Activated gamma-delta T cell treated with Interleukin-2 at 50 U/mL for 16 hours (primary cell): ENCODE results near the gene LGALS9.
A peak's percentile ranks its signal among the peaks of the same experiment; 100 is the strongest.
"Not testable (repeated sequence)": the region's sequence is repeated elsewhere in the genome, so short reads cannot be mapped to it uniquely, and the experiment has no call there.

ENCODE experiments used
- DNase-seq: peaks from one replicate; pipeline ENCODE4 v3.0.0-alpha.2; 2020

The LGALS9 gene

DNA sequence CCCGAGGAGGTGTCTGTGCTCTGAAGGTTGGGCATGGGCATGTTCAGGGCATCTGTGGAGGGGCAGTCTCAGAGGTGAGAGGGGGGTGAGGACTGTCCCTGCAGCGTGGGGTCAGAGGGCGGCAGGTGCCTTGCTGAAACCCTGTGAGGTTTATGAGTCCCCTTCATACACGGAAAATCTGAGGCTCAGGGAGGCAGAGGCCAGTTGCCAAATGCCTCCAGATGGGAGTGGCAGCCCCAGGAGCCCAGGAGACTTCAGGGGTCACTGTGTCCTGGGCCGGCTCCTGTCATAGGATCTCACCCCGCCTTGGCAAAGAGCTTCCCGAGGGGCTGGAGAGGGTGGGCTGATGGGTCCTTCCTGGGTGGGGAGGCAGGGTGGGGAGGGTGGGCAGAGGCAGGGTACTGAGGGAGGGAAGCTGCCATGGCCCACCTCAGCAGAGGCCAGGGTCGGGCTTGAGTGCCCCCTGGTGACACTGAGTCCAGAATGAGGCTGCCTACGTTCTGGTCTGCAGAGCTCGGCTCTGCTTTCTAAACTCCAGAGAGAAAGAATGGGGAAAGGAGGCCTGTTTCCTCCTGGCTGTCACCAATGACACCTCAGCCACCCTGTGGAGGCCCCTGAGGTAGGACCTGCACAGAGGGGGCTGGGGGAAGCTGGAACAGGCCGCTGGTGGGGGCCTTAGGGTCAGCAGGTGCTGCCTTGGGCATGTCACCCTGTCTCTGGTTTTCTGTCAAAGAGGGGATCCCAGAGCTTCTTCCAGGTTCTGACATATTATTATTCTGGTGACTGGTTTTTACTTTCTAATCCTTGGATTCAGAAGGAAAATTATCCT, 1.1 kb downstream of the LGALS9 start:
- no peak for DNase-seq

DNA sequence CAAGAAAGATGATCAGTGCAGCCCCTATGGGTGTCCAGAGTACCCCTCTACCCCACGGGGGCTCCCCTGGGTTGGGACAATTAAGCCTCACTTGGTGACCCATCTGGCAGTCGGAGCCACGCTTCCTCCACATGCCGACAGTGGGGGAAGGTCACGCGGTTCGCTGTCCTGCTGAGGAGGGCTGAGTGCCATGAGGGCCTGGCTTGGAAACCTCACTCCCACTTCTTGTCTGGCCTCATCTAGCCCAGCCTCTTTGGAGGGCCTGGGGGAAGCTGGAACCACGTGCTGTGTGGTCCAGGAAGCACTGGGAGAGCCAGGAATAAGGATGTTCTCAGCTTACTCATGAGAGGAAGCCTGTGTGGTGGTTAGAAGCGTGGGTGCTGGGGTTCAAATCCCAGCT, 1.8 kb downstream of the LGALS9 start:
- DNase-seq = not testable (repeated sequence)

DNA sequence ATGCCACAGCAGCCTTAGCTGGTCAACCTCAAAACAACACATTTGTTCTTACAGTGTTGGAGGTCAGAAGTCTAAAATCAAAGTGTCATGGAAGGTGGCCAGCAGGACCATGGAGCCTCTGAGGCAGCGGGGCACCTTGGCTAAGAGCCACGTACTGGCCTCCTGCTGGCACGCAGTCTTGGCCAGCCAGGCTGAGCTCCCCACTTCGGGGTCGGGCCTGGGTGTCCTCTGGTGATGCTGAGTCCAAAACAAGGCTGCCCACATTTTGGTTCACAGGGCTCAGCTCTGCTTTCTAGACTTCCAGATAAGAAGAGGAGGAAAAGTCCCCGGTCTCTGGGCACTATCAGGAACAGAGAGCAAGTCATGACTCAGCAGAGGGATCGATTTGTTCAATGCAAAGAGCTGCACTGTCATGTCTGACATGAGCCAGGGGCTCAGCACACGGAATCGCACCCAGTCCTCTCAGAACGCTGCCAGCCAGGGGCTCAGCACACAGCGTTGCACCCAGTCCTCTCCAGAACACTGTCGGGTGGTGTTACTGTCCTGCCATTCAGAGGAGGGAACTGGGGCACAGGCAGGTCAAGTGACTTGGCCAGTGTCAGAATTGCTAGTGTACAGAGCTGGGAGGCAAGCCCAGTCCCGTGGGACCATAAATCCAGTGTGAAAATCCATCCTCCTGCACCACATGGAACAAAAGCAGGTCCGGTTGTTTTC, 2.5 kb downstream of the LGALS9 start:
- no peak for DNase-seq

DNA sequence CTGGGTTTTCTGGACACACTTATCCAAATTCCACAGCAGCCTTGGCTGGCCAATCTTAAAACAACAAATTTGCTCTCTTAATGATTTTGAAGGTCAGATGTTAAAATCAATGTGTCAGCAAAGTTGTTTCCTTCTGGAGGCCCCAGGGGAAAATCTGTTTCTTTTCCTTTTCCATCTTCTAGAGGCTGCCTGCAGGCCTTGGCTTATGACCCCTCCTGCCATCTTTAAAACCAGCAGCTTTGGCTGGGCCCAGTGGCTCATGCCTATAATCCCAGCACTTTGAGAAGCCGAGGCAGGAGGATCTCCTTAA, 3.0 kb downstream of the LGALS9 start:
- no peak for DNase-seq

DNA sequence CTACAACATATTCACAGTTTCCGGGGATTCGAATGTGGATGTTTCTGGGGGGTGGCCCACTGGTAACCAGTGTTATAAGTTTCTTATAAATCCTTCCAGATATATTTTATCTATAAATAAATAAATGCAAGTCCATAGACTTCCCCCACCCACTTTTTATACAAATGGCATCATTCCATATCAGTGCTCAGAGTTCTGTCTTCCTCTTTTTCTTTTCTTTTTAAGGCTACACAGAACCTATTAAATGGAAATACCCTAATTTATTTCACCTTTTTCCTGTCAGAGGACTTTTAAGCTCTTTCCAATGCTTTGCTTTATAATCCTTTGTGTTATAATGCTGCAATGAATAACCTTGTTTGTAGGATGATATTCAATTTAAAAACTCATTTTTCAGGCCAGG, 3.8 kb downstream of the LGALS9 start:
- no peak for DNase-seq

DNA sequence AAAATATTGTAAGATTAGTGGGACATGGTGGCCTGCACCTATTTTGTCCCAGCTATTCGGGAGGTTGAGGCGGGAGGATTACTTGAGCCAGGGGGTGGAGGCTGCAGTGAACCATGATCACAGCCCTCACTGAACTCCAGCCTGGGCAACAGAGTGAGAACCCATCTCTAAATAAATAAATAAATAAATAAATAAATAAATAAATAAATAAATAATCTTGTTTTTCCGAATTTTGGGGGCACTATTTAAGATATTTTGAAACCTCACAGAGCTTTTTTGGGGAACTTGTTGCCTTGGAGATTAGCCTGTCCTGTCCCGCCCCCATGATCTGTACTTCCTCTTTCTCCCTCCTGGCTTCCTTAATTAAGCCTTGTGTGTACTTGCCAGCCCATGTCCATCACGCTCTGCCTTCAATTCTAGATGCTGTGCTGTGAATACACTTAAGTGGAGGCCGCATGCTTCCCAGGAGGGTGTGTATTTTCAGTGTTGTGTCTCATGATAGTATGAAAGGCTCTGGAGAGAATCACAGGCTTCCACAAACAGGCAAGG, 4.4 kb downstream of the LGALS9 start:
- DNase-seq = no peak

DNA sequence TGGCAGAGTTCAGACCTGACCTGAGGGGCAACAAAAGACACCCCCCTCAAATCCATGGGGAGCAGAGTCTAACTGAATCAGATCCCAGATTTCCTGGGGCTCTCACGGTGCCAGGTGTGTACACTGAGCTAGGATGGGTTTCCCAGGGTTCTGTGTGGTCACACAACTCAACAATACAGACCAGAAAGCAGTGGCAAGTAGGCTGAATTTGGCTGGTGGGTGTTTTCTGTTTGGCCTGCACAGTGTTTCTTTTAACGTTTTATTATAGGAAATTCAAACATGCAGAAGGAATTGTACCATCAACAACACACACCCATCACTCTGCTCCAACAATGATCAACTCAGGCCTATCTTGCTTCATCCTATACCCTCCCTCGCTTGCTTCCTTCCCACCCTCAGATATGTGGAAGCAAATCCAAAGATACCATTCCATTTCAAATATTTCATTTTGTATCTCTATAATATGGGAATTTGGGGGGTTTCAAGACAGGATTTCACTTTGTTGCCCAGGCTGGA, 5.1 kb downstream of the LGALS9 start:
- not testable (repeated sequence) for DNase-seq

DNA sequence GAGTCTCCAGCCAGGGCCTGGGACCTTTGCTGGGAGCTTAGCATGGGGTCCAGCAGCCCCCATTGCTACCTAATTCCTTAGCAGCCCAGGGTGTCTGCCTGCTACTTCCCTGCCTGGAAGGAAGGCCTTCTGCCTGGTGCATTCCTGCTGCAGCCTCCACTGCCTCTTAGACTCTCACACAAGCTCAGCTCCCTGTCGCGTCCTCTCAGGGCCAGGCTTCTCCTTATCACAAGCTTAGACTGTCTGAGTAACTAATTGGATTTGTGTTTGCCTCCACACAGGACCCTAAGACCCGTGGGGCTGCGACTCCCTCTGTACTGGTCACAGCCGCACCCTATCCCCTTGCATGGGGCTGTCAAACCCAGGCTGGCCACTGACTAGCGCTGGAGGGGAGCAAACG, 6.8 kb downstream of the LGALS9 start:
- not testable (repeated sequence) for DNase-seq

DNA sequence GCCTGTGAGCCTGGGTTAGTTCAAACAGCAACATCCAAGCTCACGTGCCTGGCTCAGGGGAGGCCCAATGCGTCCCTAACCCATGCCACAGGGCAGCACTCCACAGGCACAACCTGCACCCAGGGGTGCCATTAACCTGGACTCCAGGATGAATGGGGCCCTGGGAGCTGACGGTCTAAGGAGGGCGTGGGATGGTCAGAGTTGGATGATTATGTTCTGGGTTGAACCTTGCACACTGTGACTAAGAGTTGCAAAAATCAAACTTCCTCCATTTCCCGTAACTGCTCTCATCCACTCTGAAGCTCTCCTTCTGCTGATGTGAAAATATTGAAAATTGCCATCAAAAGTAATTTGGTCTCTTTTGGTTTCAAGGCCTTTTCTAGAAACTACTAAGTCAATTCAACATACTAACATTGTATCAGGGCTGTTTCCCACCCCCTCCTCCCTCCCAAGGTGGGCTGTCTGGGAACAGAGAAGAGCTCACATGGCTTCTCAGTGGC, 7.5 kb downstream of the LGALS9 start:
- not testable (repeated sequence) for DNase-seq

DNA sequence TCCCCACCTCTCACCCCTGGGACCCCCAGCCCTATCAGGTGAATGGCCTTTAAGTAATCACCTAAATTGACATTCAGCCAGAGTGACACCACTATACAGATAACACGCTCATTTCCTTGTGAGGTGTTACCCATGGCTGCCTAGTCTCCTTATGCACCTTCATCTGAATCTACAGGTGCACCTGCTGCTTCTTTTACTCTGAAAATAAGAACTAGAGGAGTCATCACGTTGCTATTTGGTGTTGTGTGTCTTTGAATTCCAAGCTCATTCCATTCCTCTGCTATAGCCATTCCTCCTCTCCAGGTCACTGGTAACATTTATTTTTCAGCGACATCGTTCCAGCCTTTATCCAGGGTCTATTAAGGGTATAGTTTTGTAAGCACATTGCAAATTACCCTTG, 9.8 kb downstream of the LGALS9 start:
- no peak for DNase-seq

DNA sequence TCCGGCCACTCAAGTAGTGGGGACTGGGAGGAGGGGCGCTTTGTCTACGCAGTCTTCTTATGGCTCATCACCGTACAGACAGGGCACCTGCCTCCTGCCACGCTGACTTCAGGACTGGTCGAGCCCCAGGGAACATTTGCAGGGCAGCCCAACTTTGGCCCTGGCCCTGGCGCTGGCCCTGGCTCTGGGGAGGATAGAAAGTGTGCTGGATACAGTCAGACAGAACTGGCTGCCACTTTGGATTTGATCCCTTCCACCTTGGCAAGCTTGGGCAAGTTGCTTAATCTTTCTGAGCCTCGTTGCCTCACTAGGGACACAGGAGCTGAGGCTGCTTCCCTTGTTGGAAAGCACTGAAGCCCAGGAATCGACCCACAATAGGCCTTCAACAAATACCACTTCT, 13.6 kb downstream of the LGALS9 start:
- DNase-seq = no peak

DNA sequence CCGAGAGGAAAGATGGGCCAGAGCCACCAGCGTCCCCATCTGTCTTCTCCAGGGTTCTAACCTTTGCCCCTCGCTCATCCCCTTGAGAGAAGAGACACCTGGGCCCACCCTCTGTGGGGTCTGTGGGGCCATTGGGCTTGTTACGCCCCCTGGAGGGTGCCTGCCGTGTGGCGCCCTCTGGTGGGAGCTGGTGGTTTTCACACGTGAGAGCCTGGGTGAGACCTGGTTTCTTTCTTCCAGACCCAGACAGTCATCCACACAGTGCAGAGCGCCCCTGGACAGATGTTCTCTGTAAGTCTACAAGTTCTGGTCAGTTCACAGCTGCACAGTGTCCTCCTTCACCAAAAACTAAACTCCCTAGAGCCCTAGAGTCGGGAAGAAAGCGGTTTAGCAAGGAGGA, 14.6 kb downstream of the LGALS9 start:
- not testable (repeated sequence) for DNase-seq

DNA sequence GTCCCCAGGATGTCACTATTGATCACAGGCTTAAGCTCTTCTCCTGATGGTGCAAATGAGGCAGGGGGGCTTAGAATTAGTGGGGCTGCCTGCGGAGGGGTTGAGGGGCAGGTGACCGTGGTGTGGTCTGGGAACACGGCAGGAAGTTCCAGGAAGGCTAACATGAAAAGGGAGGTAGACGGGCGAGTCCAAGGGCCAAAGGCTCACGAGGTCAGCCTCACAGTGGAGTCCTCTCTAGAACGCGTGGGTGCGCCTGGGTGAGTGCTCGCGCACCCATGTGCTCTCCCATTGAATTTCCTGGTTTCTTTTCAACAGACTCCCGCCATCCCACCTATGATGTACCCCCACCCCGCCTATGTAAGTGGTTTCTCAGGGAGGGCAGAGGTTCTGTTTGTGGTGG, 15.2 kb downstream of the LGALS9 start:
- no peak for DNase-seq

DNA sequence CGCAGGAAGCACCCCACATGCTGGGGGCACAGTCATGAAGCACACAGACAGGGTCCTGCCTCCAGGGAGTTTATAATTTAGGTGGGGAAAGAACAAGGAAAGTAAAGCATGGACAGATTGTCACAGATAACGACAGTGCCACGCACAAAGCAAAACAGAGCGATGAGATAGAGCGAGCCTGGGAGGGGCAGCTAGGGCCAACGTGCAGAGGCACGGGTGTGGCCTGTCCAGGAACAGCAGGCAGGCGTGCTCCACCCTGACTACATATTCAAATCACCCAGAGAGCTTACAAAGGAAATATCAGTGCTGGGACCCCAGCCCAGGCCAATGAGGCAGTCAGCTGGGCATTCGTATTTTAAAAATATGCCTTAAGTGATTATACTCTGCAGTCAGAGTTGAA, 16.8 kb downstream of the LGALS9 start:
- no peak for DNase-seq

DNA sequence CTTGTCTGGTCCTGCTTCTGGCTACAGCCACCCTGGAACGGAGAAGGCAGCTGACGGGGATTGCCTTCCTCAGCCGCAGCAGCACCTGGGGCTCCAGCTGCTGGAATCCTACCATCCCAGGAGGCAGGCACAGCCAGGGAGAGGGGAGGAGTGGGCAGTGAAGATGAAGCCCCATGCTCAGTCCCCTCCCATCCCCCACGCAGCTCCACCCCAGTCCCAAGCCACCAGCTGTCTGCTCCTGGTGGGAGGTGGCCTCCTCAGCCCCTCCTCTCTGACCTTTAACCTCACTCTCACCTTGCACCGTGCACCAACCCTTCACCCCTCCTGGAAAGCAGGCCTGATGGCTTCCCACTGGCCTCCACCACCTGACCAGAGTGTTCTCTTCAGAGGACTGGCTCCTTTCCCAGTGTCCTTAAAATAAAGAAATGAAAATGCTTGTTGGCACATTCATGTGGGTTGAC, 18.2 kb downstream of the LGALS9 start:
- not testable (repeated sequence) for DNase-seq

DNA sequence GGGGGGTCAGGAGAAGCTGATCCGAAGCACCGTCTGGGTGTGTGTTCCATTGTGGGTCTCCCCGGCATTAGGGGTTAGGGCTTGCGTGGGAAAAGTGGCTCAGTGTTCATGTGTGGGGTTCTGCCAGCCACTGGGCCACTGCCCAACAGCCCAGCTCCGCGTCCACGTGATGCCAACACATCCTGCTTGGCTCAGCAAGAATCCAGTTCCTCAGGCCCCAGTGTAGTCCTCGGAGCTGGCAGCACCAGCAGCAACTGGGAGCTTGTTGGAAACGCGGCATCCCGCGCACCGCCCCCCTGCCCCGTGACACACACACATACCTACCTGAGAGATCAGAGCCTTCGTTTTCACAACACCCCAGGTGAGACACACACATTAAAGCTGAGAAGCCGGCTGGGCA, 18.9 kb downstream of the LGALS9 start:
- DNase-seq = no peak

DNA sequence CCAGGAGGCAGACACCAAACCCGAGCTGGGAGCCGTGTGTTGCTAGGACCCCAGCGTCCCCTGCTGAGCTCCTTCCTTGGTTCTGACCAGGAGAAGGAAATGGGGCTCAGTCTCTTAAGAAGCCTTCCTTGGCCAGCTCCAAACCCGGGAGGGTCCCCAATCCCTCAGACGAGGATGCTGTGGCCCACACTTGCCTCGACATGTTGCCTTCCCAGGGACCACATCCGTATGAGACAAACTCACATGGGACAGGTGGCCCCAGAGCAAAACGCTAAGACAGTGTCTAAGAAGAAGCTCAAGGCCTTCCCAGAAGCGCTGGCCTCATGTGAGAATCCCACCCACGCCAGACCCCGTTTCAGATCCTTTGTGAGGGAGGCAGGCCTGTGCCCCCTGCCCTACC, 19.8 kb downstream of the LGALS9 start:
- DNase-seq = no peak

DNA sequence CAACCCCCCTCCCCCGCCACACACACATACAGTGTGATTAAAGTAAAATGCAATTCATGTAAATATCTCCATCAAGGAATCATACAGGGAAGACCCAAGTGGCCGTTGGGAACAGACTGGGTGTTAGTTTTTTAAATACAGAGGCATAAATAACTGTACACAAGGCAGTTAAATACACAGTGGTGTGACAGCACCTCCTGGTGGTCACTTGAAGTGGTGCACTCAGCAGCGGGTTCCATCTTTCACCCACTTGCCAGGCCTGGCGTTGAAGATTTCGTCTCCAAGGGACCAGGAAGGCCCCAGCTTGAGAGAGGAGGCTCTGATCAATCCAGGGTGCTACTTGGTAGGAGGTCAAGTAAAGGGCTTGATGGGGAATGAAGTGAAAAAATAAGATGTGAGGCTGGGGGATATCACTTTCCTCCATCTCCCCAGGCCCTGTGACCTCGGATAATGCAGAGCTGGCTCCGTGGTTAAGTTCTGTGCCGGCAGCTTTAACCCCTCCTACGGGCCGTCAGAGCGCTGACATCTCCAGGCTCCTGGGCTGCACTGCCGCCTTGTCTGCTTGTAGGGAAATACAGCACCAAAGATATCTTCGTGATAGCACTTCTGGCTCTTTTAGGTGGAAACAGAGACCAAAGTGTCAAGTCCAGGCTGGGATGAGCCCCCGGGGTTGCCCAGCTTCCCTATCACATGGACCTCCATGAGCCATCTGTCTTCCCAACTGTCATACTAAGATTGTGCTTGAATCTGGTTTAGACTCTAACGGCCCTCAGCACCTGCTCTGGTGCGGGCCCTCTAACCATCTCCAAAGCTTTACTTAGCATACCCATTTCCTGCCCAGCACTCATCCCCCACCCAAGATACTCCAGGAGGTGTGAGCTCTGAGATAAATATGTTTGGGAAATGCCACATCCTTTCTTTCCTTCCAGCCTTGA, 20.7 kb downstream of the LGALS9 start:
- DNase-seq = peak; percentile 60

DNA sequence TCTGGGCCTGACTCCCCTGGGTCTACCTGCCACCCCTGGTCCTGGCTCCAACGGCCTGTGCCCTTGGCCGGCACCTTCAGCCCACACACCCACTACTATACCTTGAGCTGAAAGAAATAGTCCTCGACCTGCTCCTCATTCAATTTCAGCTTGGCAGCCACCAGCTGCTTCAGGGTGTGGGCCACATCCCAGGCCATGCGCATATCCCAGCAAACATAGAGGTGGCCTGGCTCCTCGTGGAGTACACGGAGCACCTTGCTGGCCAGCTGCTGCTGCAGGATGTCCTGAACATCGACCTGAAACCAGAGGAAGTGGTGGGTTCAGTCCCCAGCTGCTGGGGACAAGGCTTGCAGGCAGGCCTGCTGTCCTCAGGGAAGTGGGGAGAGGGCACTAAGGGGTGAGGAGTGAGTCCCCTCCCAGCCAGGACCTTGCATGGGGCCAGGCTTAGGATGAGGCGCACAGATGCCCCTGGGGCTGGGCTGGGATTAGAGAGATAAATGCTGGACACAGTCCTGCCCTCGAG, 22.5 kb downstream of the LGALS9 start:
- DNase-seq = not testable (repeated sequence)

DNA sequence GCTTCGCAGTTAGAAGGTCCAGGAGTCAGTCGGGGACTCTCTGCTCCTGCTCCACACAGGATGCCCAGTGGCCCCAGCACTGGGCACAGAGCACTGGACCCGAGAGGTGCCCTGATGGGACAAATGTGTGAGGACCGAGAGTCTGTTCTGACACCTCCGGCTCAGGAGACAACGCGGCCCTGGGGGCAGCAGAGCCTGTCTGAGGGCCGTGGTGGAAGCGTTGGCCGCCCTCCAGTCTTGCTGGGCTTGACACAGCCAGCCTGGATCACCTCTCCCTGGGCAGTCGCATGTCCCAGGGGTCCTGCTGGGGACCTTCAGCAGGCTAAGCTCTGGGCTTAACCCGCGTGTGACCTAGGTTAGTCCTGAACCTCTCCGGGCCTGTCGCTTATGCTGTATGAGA, 23.1 kb downstream of the LGALS9 start:
- DNase-seq = no peak

DNA sequence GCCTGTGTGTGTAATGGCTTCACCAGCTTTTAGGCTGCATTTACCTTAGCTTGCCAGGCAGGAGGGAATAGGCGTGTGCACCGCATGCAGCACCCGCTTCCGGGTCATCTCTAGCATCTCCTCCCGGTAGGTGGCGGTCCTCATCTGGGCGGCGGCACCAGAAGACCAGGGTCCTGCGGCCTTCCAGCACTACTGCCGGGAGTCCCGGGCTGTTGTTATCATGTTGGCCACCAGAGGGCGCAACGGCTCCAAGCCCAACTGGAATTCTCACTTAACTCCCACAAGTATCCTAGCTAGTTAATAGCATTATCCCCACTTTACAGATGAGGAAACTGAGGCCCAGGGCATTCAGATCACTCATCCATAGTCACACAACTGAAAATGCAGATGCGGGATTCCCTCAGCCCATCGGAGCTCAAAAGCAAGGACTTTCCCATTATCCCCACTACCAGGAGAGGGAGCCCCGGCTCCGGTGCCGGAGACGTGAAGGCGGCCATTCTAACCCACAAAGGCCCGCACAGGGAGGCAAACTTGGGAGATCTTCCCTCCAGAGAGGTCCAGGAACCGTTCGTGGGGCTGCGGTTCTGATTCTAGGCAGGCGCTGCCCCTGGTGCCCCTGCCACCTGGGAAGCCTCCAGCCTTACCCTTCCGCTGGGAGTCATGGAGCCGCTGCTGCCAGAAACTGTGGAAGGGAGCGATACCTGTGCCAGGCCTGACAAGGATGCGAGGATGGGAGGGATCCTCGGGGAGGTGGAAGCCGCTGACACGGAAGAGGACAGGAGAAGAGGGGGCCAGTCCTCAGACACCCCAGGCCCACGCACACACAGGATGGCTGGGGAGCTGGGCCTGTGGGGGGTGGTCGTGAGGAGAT, 23.9 kb downstream of the LGALS9 start:
- peak; percentile 60 for DNase-seq
